Stimulated activated CD8-positive, alpha-beta memory T cell treated with anti-CD3 and anti-CD28 coated beads, Interleukin-2, amount 100 ng/mL, for 1 hour (primary cell): Measurements from ENCODE around the gene COX8C.
"Not testable (repeated sequence)": the region's sequence is repeated elsewhere in the genome, so short reads cannot be mapped to it uniquely, and the experiment has no call there.

Source experiments
- DNase-seq, 2 donors: peaks; one replicate each; pipeline ENCODE4 v3.0.0-alpha.2; 2020; ENCODE audit warnings: low read depth in 2 of 2

Gene COX8C

GRCh38 chr14:93369713-93370266 is 22.8 kb downstream of the COX8C start:
- DNase-seq = no peak

DNA sequence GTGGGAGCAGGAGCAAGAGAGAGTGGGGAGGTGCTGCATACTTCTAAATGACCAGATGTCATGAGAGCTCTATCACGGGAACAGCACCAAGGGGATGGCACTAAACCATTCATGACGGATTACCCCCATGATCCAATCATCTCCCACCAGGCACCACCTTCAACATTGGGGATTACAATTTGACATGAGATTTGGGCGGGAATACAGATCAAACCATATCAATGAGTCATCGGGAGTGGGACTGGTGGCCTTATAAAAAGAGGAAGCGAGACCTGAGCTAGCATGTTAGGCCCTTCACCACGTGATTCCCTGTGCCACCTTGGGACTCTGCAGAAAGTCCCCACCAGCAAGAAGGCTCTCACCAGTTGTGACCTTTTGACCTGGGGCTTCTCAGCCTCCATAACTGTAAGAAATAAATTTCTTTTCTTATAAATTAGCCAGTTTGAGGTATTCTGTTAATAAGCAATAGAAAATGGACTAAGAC is 28.7 kb downstream of the COX8C start:
- no peak for DNase-seq

DNA sequence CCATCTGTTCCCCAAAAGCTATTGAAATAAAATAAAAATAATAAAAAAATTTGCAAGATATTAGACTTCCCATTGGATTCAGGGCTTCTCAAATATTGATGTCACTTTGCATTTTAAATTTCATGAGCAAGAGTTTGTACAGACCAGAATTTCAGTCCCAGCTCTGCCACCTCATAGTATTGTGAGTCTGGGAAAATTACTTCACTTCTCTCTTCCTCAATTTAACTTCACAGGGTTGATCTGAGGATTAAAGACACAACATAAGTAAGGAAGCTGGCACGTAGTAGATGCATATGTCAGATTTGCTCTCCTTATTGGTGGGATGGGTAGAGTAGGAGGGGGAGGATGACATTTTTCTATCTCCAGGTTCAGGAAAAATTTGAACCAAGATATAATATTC is 32.8 kb downstream of the COX8C start:
- no peak for DNase-seq

DNA sequence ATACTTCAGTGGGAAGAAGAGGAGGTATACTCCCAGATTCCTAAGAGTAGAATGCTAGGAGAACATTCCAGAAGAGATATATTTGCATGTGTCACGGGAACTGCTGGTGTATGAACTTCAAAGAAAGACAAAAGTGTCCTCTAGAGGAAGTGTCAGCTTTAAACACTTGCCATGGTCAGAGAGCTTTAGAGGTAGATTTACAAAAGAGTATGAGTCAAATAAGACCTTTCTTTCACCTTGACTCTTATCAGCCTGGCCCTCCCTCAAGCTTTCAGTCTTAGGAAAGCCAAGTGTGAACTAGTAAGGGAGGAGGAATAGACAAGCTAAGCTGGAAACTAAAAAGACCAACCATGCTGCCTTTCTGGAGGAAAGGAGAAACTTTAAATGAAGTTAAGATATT is 34.7 kb downstream of the COX8C start:
- no peak for DNase-seq

DNA sequence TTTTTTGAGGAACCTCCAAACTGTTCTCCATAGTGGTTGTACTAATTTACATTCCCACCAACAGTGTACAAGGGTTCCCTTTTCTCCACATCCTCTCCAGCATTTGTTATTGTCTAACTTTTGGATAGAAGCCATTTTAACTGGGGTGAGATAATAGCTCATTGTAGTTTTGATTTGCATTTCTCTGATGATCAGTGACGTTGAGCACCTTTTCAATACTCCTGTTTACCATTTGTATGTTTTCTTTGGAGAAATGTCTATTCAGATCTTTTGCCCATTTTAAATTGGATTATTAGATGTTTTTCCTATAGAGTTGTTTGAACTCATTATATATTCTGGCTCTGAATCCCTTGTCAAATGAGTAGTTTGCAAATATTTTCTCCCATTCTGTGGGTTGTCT is 37.3 kb downstream of the COX8C start:
- DNase-seq = not testable (repeated sequence)

- no peak for DNase-seq
Observed at GRCh38 chr14:93395231-93395630, 48.2 kb downstream of the COX8C start.

DNA sequence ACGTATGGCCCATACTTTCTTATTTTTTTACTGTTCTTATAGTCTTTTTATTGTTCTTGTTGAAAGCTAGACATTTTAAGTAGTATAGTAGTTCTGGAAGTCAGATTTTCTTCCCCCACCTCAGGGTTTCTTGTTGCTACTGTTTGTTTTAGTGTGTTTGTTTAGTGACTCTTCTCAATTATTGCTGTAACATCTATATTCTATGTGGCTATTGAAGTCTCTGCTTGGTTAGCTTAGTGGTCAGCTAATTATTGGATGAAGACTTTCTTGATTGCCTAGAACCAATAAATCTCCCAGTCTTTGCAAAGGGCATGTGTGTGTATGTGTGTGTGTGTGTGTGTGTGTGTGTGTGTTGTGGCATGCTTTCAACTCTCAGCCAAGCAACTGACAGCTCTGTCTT is 49.5 kb downstream of the COX8C start:
- no peak for DNase-seq
